ENCODE results near the gene FOXO1.

FOXO1 gene

GRCh38 chr13:40666933-40667621, 636 bp upstream of the FOXO1 start:
- DNase-seq (ENCODE audit: low read depth in 2 of 2, low spot score in 1 of 2): peak in 1 of 2 donors; percentile 13

- DNase-seq (ENCODE audit: low read depth in 2 of 2, low spot score in 1 of 2): peak; percentile 13 to 14
Measured at GRCh38 chr13:40665126-40666044, 1.1 kb downstream of the FOXO1 start.

GRCh38 chr13:40664350-40665125, 1.9 kb downstream of the FOXO1 start:
- peak; percentile 9 to 34 for DNase-seq (ENCODE audit: low read depth in 2 of 2, low spot score in 1 of 2)

- peak; percentile 38 to 48 for DNase-seq (ENCODE audit: low read depth in 2 of 2, low spot score in 1 of 2)
Measured at GRCh38 chr13:40664100-40664349, 2.4 kb downstream of the FOXO1 start.

- DNase-seq (ENCODE audit: low read depth in 2 of 2, low spot score in 1 of 2): no peak
Measured at GRCh38 chr13:40662866-40663265, 3.6 kb downstream of the FOXO1 start.

GRCh38 chr13:40661875-40662665, 4.4 kb downstream of the FOXO1 start:
- DNase-seq (ENCODE audit: low read depth in 2 of 2, low spot score in 1 of 2): no peak

- DNase-seq (ENCODE audit: low read depth in 2 of 2, low spot score in 1 of 2): no peak
Measured at GRCh38 chr13:40660692-40661091, 5.7 kb downstream of the FOXO1 start.

- DNase-seq (ENCODE audit: low read depth in 2 of 2, low spot score in 1 of 2): no peak
Measured at GRCh38 chr13:40660141-40660664, 6.2 kb downstream of the FOXO1 start.

GRCh38 chr13:40657951-40658350, 8.5 kb downstream of the FOXO1 start:
- no peak for DNase-seq (ENCODE audit: low read depth in 2 of 2, low spot score in 1 of 2)

GRCh38 chr13:40657307-40657706, 9.1 kb downstream of the FOXO1 start:
- no peak for DNase-seq (ENCODE audit: low read depth in 2 of 2, low spot score in 1 of 2)

- no peak for DNase-seq (ENCODE audit: low read depth in 2 of 2, low spot score in 1 of 2)
Measured at GRCh38 chr13:40656358-40656757, 10.1 kb downstream of the FOXO1 start.

- DNase-seq (ENCODE audit: low read depth in 2 of 2, low spot score in 1 of 2): no peak
Measured at GRCh38 chr13:40653527-40654318, 12.7 kb downstream of the FOXO1 start.

- DNase-seq (ENCODE audit: low read depth in 2 of 2, low spot score in 1 of 2): no peak
Measured at GRCh38 chr13:40652588-40652940, 13.9 kb downstream of the FOXO1 start.

- no peak for DNase-seq (ENCODE audit: low read depth in 2 of 2, low spot score in 1 of 2)
Measured at GRCh38 chr13:40651866-40652587, 14.4 kb downstream of the FOXO1 start.

- no peak for DNase-seq (ENCODE audit: low read depth in 2 of 2, low spot score in 1 of 2)
Measured at GRCh38 chr13:40648841-40649240, 17.6 kb downstream of the FOXO1 start.

GRCh38 chr13:40648040-40648439, 18.4 kb downstream of the FOXO1 start:
- DNase-seq (ENCODE audit: low read depth in 2 of 2, low spot score in 1 of 2): no peak

GRCh38 chr13:40644838-40645604, 21.4 kb downstream of the FOXO1 start:
- DNase-seq (ENCODE audit: low read depth in 2 of 2, low spot score in 1 of 2): no peak

- no peak for DNase-seq (ENCODE audit: low read depth in 2 of 2, low spot score in 1 of 2)
Measured at GRCh38 chr13:40640845-40641458, 25.5 kb downstream of the FOXO1 start.
